DOHH2 (cell line): Measurements from ENCODE around the gene LDLRAD4.

Source experiments
- H3F3A ChIP-seq: fragments of 200-600 bp; sonication (generic), shearing (Covaris generic); 2 replicates; pipeline ENCODE4 v1.6.0; 2016; ENCODE audit warnings: antibody characterized with exemption, mild to moderate bottlenecking; ENCODE audit not compliant: control insufficient read depth, insufficient read depth
- H3K27ac ChIP-seq: fragments of 200-600 bp; sonication (generic); 2 replicates; pipeline ENCODE4 v1.5.1; 2014; ENCODE audit warnings: low read depth, mild to moderate bottlenecking, low read length, moderate library complexity
- H3K27me3 ChIP-seq: fragments of 200-600 bp; sonication (generic); 2 replicates; pipeline ENCODE4 v1.6.1; 2014; ENCODE audit warnings: mild to moderate bottlenecking, low read length, mixed read lengths; ENCODE audit not compliant: control insufficient read depth
- H3K36me3 ChIP-seq: fragments of 200-600 bp; sonication (generic); 2 replicates; pipeline ENCODE4 v1.6.1; 2014; ENCODE audit warnings: mild to moderate bottlenecking, low read length, moderate library complexity, mixed read lengths; ENCODE audit not compliant: control insufficient read depth
- H3K4me1 ChIP-seq: fragments of 200-600 bp; sonication (generic); 2 replicates; pipeline ENCODE4 v1.6.1; 2014; ENCODE audit warnings: mild to moderate bottlenecking, low read length, mixed read lengths; ENCODE audit not compliant: control insufficient read depth
- H3K4me2 ChIP-seq: fragments of 200-600 bp; sonication (generic); 2 replicates; pipeline ENCODE4 v1.6.0; 2014; ENCODE audit warnings: mild to moderate bottlenecking, low read length, moderate library complexity
- H3K4me3 ChIP-seq: fragments of 200-600 bp; sonication (generic); 2 replicates; pipeline ENCODE4 v1.5.1; 2014; ENCODE audit warnings: mild to moderate bottlenecking, low read length, mixed read lengths
- H3K79me2 ChIP-seq: fragments of 200-600 bp; sonication (generic); 2 replicates; pipeline ENCODE4 v1.6.1; 2014; ENCODE audit warnings: mild to moderate bottlenecking, low read length, mixed read lengths; ENCODE audit not compliant: control insufficient read depth
- H3K9me2 ChIP-seq: fragments of 200-600 bp; sonication (generic); replicated peaks from 2 replicates; pipeline ENCODE4 v1.6.1; 2014; ENCODE audit warnings: mild to moderate bottlenecking, low read length, mixed read lengths; ENCODE audit not compliant: control insufficient read depth
- H3K9me3 ChIP-seq: fragments of 200-600 bp; sonication (generic); 2 replicates; pipeline ENCODE4 v1.6.1; 2014; ENCODE audit warnings: antibody characterized with exemption, low read length, mixed read lengths; ENCODE audit not compliant: control insufficient read depth, insufficient read depth
- H4K20me1 ChIP-seq: fragments of 200-600 bp; sonication (generic); 2 replicates; pipeline ENCODE4 v1.6.0; 2014; ENCODE audit warnings: low read depth, mild to moderate bottlenecking, antibody characterized with exemption, low read length, moderate library complexity; ENCODE audit not compliant: control insufficient read depth, insufficient read depth
- CTCF ChIP-seq: fragments of 200-600 bp; sonication (generic); IDR thresholded peaks from one replicate; pipeline ENCODE4 v1.5.1; 2014; ENCODE audit warnings: antibody characterized with exemption, mild to moderate bottlenecking, low read depth, low read length; ENCODE audit not compliant: poor library complexity, severe bottlenecking
- EZH2phosphoT487 ChIP-seq: fragments of 200-600 bp; sonication (generic); IDR thresholded peaks from 2 replicates; pipeline ENCODE4 v1.6.1; 2017; ENCODE audit warnings: borderline replicate concordance, mild to moderate bottlenecking, antibody characterized with exemption, low read length, moderate library complexity, mixed read lengths

LDLRAD4 gene

GRCh38 chr18:13377496-13377895 is 158.9 kb downstream of the LDLRAD4 start:
- peaks cover 20% of the 10 kb centered on the region for H3K4me1 ChIP-seq
- TF ChIP-seq CTCF (no peak), EZH2phosphoT487 (no peak)
- H3K4me3 ChIP-seq = no peak overlapping the region
- no peaks in the 10 kb centered on the region for H3F3A ChIP-seq
- H3K9me2 ChIP-seq = no peaks in the 10 kb centered on the region
- no peak overlapping the region for H3K4me2 ChIP-seq
- no peaks in the 10 kb centered on the region for H4K20me1 ChIP-seq
- H3K36me3 ChIP-seq = no peaks in the 10 kb centered on the region
- no peak overlapping the region for H3K27ac ChIP-seq
- H3K79me2 ChIP-seq = no peaks in the 10 kb centered on the region
- H3K27me3 ChIP-seq = peaks cover 6% of the 10 kb centered on the region; the same call in 1 of the 2 replicates
- H3K9me3 ChIP-seq = no peaks in the 10 kb centered on the region

GRCh38 chr18:13378150-13378549 is 159.6 kb downstream of the LDLRAD4 start:
- no peaks in the 10 kb centered on the region for H3K36me3 ChIP-seq
- no peak overlapping the region for H3K4me3 ChIP-seq
- H3K27me3 ChIP-seq = peaks cover 6% of the 10 kb centered on the region; the same call in 1 of the 2 replicates
- H3K9me2 ChIP-seq = no peaks in the 10 kb centered on the region
- H3K4me2 ChIP-seq = no peak overlapping the region
- no peak for TF ChIP-seq CTCF
- no peak for TF ChIP-seq EZH2phosphoT487
- H3K9me3 ChIP-seq = no peaks in the 10 kb centered on the region
- H3K4me1 ChIP-seq = peaks cover 24% of the 10 kb centered on the region
- H4K20me1 ChIP-seq = no peaks in the 10 kb centered on the region
- no peaks in the 10 kb centered on the region for H3F3A ChIP-seq
- H3K79me2 ChIP-seq = no peaks in the 10 kb centered on the region
- no peak overlapping the region for H3K27ac ChIP-seq

- TF ChIP-seq EZH2phosphoT487 (no peak), CTCF (no peak)
- Histone ChIP-seq H3K4me1 (peaks cover 24% of the 10 kb centered on the region), H3F3A (no peaks in the 10 kb centered on the region), H3K36me3 (no peaks in the 10 kb centered on the region), H3K4me2 (no peak overlapping the region), H3K9me3 (no peaks in the 10 kb centered on the region), H3K27ac (no peak overlapping the region), H3K79me2 (no peaks in the 10 kb centered on the region), H3K27me3 (peaks cover 3% of the 10 kb centered on the region; the same call in 1 of the 2 replicates), H3K9me2 (no peaks in the 10 kb centered on the region), H3K4me3 (no peak overlapping the region), H4K20me1 (no peaks in the 10 kb centered on the region)
These were observed 160.7 kb downstream of the LDLRAD4 start for GRCh38 chr18:13379062-13379865.
